Natural killer cell (primary cell): ENCODE data around the gene MMP23B. TPM values are rescaled to one million over a fixed set of nuclear protein-coding genes. Genes with fewer than 3 reads are reported as not detected.
"Not testable (repeated sequence)": the region's sequence is repeated elsewhere in the genome, so short reads cannot be mapped to it uniquely, and the experiment has no call there.

Experiments
- ATAC-seq, 3 donors: fragments of 150-1000 bp in 2 of 3; fragments of 200-7000 bp in 1 of 3; cut with Tn5 transposase; 1 replicate in 1 of 3; 2 replicates in 2 of 3; pipeline ENCODE4 v1.10.0; 2021; ENCODE audit warnings: mild to moderate bottlenecking in 2 of 3, moderate library complexity in 2 of 3
- DNase-seq, 2 donors: peaks; one replicate each; pipeline versions ENCODE4 v3.0.0 to v3.0.0-alpha.2; 2013 to 2021; ENCODE audit warnings: mixed read lengths in 1 of 2
- H3K27ac ChIP-seq: one replicate; pipeline ENCODE4 v1.5.1; 2013; ENCODE audit warnings: mild to moderate bottlenecking, low read length
- H3K27me3 ChIP-seq: one replicate; pipeline ENCODE4 v1.6.1; 2013; ENCODE audit warnings: low read length; ENCODE audit not compliant: control insufficient read depth, insufficient read depth
- H3K36me3 ChIP-seq: one replicate; pipeline ENCODE4 v1.6.1; 2013; ENCODE audit warnings: low read length; ENCODE audit not compliant: control insufficient read depth, insufficient read depth
- H3K4me1 ChIP-seq: one replicate; pipeline ENCODE4 v1.6.1; 2013; ENCODE audit warnings: low read length; ENCODE audit not compliant: control insufficient read depth, insufficient read depth
- H3K4me3 ChIP-seq: one replicate; pipeline ENCODE4 v1.5.1; 2013; ENCODE audit warnings: low read length
- H3K9me3 ChIP-seq: one replicate; pipeline ENCODE4 v1.6.1; 2013; ENCODE audit warnings: low read length; ENCODE audit not compliant: control insufficient read depth, insufficient read depth
- H3K27ac Mint-ChIP-seq, 2 donors: one replicate each; pipeline ENCODE4 v1.8.0; 2022; ENCODE audit warnings: mild to moderate bottlenecking in 2 of 2, mixed read lengths in 2 of 2, moderate library complexity in 1 of 2
- H3K27me3 Mint-ChIP-seq, 2 donors: one replicate each; pipeline ENCODE4 v1.8.0; 2022; ENCODE audit warnings: low read depth in 2 of 2, mixed read lengths in 2 of 2
- H3K36me3 Mint-ChIP-seq: one replicate; pipeline ENCODE4 v1.8.0; 2022; ENCODE audit warnings: mixed read lengths
- H3K4me1 Mint-ChIP-seq, 2 donors: one replicate each; pipeline ENCODE4 v1.8.0; 2022; ENCODE audit warnings: mixed read lengths in 2 of 2
- H3K4me3 Mint-ChIP-seq: one replicate; pipeline ENCODE4 v1.8.0; 2022; ENCODE audit warnings: mild to moderate bottlenecking, moderate library complexity, mixed read lengths
- H3K9me3 Mint-ChIP-seq, 2 donors: one replicate each; pipeline ENCODE4 v1.8.0; 2022; ENCODE audit warnings: mixed read lengths in 2 of 2
- WGBS: methylation state at CpG from one replicate; pipeline ENCODE4 v1.1.7; 2013; ENCODE audit warnings: missing lambda C conversion rate; ENCODE audit not compliant: insufficient coverage; 5-methylcytosine and 5-hydroxymethylcytosine counted together
- intact Hi-C: fragments of 100-400 bp; cut with micrococcal nuclease; formaldehyde crosslinking; loops from one replicate; pipeline ENCODE4 v1.14.2; 2022
- total RNA-seq, 4 donors: library from RNA; stranded (reverse); fragments of 120-200 nt in 1 of 4; gene quantifications; one replicate each; pipeline versions ENCODE4 v1.2.3 to v1.2.4, GENCODE V29; 2013 to 2022
- TF ChIP-seq, protein P1 (sequence below): fragments of 200-600 bp; IDR thresholded peaks from one replicate; pipeline ENCODE4 v1.8.0; 2022; ENCODE audit warnings: antibody characterized with exemption

The MMP23B gene
- total RNA-seq, 3 donors from 2014 or later (not counting 1 experiment from before 2014, with no cell fraction given), result 82.9 to 130 (median 126) TPM

GRCh38 chr1:1670866-1671265 is 38.9 kb downstream of the MMP23B start:
- Histone ChIP-seq H3K9me3 (no peaks in the 10 kb centered on the region), H3K4me3 (no peak overlapping the region), H3K4me1 (peaks cover 6% of the 10 kb centered on the region), H3K27me3 (no peaks in the 10 kb centered on the region), H3K27ac (no peak overlapping the region), H3K36me3 (peaks cover 41% of the 10 kb centered on the region)
- ATAC-seq (no peak), DNase-seq (no peak)
- H3K27me3 Mint-ChIP-seq, result no peaks in the 10 kb centered on the region
- TF ChIP-seq, protein P1, sequence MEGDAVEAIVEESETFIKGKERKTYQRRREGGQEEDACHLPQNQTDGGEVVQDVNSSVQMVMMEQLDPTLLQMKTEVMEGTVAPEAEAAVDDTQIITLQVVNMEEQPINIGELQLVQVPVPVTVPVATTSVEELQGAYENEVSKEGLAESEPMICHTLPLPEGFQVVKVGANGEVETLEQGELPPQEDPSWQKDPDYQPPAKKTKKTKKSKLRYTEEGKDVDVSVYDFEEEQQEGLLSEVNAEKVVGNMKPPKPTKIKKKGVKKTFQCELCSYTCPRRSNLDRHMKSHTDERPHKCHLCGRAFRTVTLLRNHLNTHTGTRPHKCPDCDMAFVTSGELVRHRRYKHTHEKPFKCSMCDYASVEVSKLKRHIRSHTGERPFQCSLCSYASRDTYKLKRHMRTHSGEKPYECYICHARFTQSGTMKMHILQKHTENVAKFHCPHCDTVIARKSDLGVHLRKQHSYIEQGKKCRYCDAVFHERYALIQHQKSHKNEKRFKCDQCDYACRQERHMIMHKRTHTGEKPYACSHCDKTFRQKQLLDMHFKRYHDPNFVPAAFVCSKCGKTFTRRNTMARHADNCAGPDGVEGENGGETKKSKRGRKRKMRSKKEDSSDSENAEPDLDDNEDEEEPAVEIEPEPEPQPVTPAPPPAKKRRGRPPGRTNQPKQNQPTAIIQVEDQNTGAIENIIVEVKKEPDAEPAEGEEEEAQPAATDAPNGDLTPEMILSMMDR, result no peak
- H3K9me3 Mint-ChIP-seq, result no peaks in the 10 kb centered on the region
- intact Hi-C loops, result loop anchor here (10.0 kb wide), 2 partner anchors 56 to 96 kb away; partner anchors contain the start of genes MIB2 and SSU72
- H3K36me3 Mint-ChIP-seq, result no peaks in the 10 kb centered on the region
- 98% methylated on average over 24 of the region's 24 CpGs for WGBS
- no peak overlapping the region for H3K27ac Mint-ChIP-seq
- H3K4me3 Mint-ChIP-seq, result no peak overlapping the region
- H3K4me1 Mint-ChIP-seq, result no peaks in the 10 kb centered on the region

GRCh38 chr1:1671365-1672119 is 39.6 kb downstream of the MMP23B start:
- no peaks in the 10 kb centered on the region for H3K27me3 ChIP-seq
- Mint-ChIP-seq H3K27me3 (no peaks in the 10 kb centered on the region), H3K9me3 (no peaks in the 10 kb centered on the region), H3K36me3 (no peaks in the 10 kb centered on the region), H3K27ac (no peak overlapping the region), H3K4me1 (no peaks in the 10 kb centered on the region), H3K4me3 (no peak overlapping the region)
- ATAC-seq, result no peak
- intact Hi-C loops, result loop anchor here (10.0 kb wide), 2 partner anchors 57 to 97 kb away; partner anchors contain the start of genes MIB2 and SSU72
- WGBS, result 92% methylated on average over 26 of the region's 27 CpGs
- H3K9me3 ChIP-seq, result no peaks in the 10 kb centered on the region
- H3K4me3 ChIP-seq, result no peak overlapping the region
- TF ChIP-seq, protein P1, result no peak
- H3K36me3 ChIP-seq, result peaks cover 34% of the 10 kb centered on the region
- DNase-seq, result no peak
- no peak overlapping the region for H3K27ac ChIP-seq
- peaks cover 6% of the 10 kb centered on the region for H3K4me1 ChIP-seq

DNA sequence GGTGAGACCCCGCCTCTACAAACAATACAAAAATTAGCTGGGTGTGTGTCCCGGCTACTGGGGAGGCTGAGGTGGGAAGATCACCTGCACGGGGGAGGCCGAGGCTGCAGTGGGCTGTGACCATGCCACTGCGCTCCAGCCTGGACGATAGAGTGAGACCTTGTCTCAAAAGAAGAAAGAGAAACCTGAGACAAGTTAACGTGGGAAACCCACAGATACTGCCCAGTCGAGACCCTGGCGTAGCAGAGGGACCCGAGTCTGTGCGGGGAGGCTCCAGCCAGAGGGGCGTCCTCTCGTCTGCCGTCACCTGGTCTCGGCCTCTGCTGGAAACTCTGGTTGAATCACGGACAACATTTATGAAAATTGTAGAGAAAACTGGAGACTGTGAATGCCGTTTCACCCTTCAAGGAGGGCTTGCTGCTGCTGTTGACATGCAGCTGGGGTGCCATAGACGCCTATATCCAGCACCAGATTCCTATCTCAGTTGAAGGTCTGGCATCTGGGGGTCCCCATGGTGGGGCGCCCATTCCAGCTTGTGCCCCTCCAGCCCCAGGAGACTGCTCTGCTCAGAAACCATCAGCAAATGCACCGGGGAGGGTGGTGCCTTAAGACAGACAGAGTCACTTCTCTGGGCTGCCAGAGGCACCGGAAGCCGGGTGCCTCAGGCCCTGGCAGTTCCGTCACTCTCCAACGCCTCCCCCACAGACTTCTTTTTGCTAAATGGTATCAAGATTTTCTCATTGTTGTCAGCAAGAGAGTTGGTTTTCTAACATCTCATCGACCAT is 40.4 kb downstream of the MMP23B start:
- DNase-seq (no peak), ATAC-seq (no peak)
- peaks cover 33% of the 10 kb centered on the region for H3K36me3 ChIP-seq
- no peak overlapping the region for H3K4me3 Mint-ChIP-seq
- no peaks in the 10 kb centered on the region for H3K27me3 Mint-ChIP-seq
- H3K9me3 ChIP-seq, result no peaks in the 10 kb centered on the region
- H3K27me3 ChIP-seq, result no peaks in the 10 kb centered on the region
- peaks cover 1 to 3% of the 10 kb centered on the region in 2 donors for H3K4me1 Mint-ChIP-seq
- TF ChIP-seq, protein P1, result no peak
- no peak overlapping the region for H3K27ac ChIP-seq
- H3K4me3 ChIP-seq, result no peak overlapping the region
- H3K9me3 Mint-ChIP-seq, result no peaks in the 10 kb centered on the region
- no peaks in the 10 kb centered on the region for H3K36me3 Mint-ChIP-seq
- H3K4me1 ChIP-seq, result peaks cover 9% of the 10 kb centered on the region
- intact Hi-C loops, result loop anchor here (10.0 kb wide), 2 partner anchors 58 to 98 kb away; partner anchors contain the start of genes MIB2 and SSU72
- H3K27ac Mint-ChIP-seq, result no peak overlapping the region
- WGBS, result 97% methylated on average over 24 of the region's 25 CpGs

- H3K36me3 Mint-ChIP-seq, H3K4me3 Mint-ChIP-seq, H3K27ac Mint-ChIP-seq, H3K9me3 ChIP-seq, H3K27ac ChIP-seq, H3K4me3 ChIP-seq, H3K9me3 Mint-ChIP-seq, H3K27me3 ChIP-seq, H3K27me3 Mint-ChIP-seq, DNase-seq, ATAC-seq: not testable (repeated sequence)
- Histone ChIP-seq H3K36me3 (peaks cover 22% of the 10 kb centered on the region), H3K4me1 (peaks cover 28% of the 10 kb centered on the region)
- intact Hi-C loops, result loop anchor here (10.0 kb wide), 2 partner anchors 60 to 100 kb away; partner anchors contain the start of genes MIB2 and SSU72
- 95% methylated on average over 13 of the region's 21 CpGs for WGBS
- H3K4me1 Mint-ChIP-seq, result peaks cover 21 to 22% of the 10 kb centered on the region in 2 donors
Observed at GRCh38 chr1:1674806-1675205, 42.8 kb downstream of the MMP23B start.

- intact Hi-C loops, result loop anchor here (10.0 kb wide), 2 partner anchors 60 to 100 kb away; partner anchors contain the start of genes MIB2 and SSU72
Observed at GRCh38 chr1:1675218-1675617, 43.2 kb downstream of the MMP23B start.

More at GRCh38 chr1:1675218-1675617, 43.2 kb downstream of the MMP23B start:
- DNase-seq, H3K4me3 Mint-ChIP-seq, H3K9me3 Mint-ChIP-seq, H3K27me3 Mint-ChIP-seq, H3K27ac Mint-ChIP-seq, H3K27me3 ChIP-seq, H3K4me3 ChIP-seq, H3K36me3 Mint-ChIP-seq, H3K9me3 ChIP-seq, H3K27ac ChIP-seq, ATAC-seq: not testable (repeated sequence)
- Histone ChIP-seq H3K36me3 (peaks cover 20% of the 10 kb centered on the region), H3K4me1 (peaks cover 28% of the 10 kb centered on the region)
- H3K4me1 Mint-ChIP-seq, result peaks cover 21 to 22% of the 10 kb centered on the region in 2 donors
- WGBS, result 48% methylated on average over 3 of the region's 18 CpGs
